DND-41 (cell line): ENCODE results near the gene TRAK1.

Experiments
- CTCF ChIP-seq: IDR thresholded peaks from 2 replicates; pipeline ENCODE4 v1.5.1; 2012; ENCODE audit warnings: borderline replicate concordance, low read length, moderate library complexity, mild to moderate bottlenecking; ENCODE audit not compliant: poor library complexity, severe bottlenecking; ENCODE audit errors: extremely low read depth
- EZH2 ChIP-seq: IDR thresholded peaks from 3 replicates; pipeline ENCODE4 v1.6.1; 2012; ENCODE audit warnings: borderline replicate concordance, low read depth, mild to moderate bottlenecking, moderate library complexity, low read length, inconsistent platforms; ENCODE audit not compliant: severe bottlenecking

GRCh38 chr3:42176242-42177034 lies 85.3 kb downstream of the TRAK1 start:
- TF ChIP-seq CTCF (no peak), EZH2 (no peak)
